ENCODE results near the gene TRPM8.

TRPM8 gene

GRCh38 chr2:233988581-233988980, 71.4 kb downstream of the TRPM8 start:
- TF ChIP-seq CTCF (conservative IDR thresholded peaks at IDR 0.05; ENCODE audit: control insufficient read depth, insufficient read depth, low read depth, low read length): no peak
- no peak for DNase-seq (ENCODE audit: low read depth)
- no peak overlapping the region for H3K4me3 ChIP-seq (ENCODE audit: control insufficient read depth, low read depth, low read length)

- no peak for DNase-seq (ENCODE audit: low read depth)
- H3K4me3 ChIP-seq (ENCODE audit: control insufficient read depth, low read depth, low read length): no peak overlapping the region
- TF ChIP-seq CTCF (conservative IDR thresholded peaks at IDR 0.05; ENCODE audit: control insufficient read depth, insufficient read depth, low read depth, low read length): no peak
These were observed 72.2 kb downstream of the TRPM8 start for GRCh38 chr2:233989221-233989858.

- no peak overlapping the region for H3K4me3 ChIP-seq (ENCODE audit: control insufficient read depth, low read depth, low read length)
- TF ChIP-seq CTCF (conservative IDR thresholded peaks at IDR 0.05; ENCODE audit: control insufficient read depth, insufficient read depth, low read depth, low read length): no peak
- no peak for DNase-seq (ENCODE audit: low read depth)
These were observed 73.2 kb downstream of the TRPM8 start for GRCh38 chr2:233990261-233990798.

- no peak overlapping the region for H3K4me3 ChIP-seq (ENCODE audit: control insufficient read depth, low read depth, low read length)
- DNase-seq (ENCODE audit: low read depth): no peak
- TF ChIP-seq CTCF (conservative IDR thresholded peaks at IDR 0.05; ENCODE audit: control insufficient read depth, insufficient read depth, low read depth, low read length): no peak
These were observed 74.0 kb downstream of the TRPM8 start for GRCh38 chr2:233991196-233991595.

GRCh38 chr2:233992513-233993217, 75.5 kb downstream of the TRPM8 start:
- no peak overlapping the region for H3K4me3 ChIP-seq (ENCODE audit: control insufficient read depth, low read depth, low read length)
- TF ChIP-seq CTCF (conservative IDR thresholded peaks at IDR 0.05; ENCODE audit: control insufficient read depth, insufficient read depth, low read depth, low read length): no peak
- no peak for DNase-seq (ENCODE audit: low read depth)

GRCh38 chr2:233993461-233993860, 76.3 kb downstream of the TRPM8 start:
- no peak overlapping the region for H3K4me3 ChIP-seq (ENCODE audit: control insufficient read depth, low read depth, low read length)
- no peak for TF ChIP-seq CTCF (conservative IDR thresholded peaks at IDR 0.05; ENCODE audit: control insufficient read depth, insufficient read depth, low read depth, low read length)
- DNase-seq (ENCODE audit: low read depth): no peak

All from fibroblast of mammary gland (primary cell).